Measurements from ENCODE around the gene TRAF3IP1. TPM values are rescaled to one million over a fixed set of nuclear protein-coding genes. Genes with fewer than 3 reads are reported as not detected.
A peak's percentile ranks its signal among the peaks of the same experiment; 100 is the strongest.

TRAF3IP1 gene
- total and polyA plus RNA-seq, 2 donors (not counting 1 experiment from before 2014, with no cell fraction given), result 3.9 to 9.2 TPM

DNA sequence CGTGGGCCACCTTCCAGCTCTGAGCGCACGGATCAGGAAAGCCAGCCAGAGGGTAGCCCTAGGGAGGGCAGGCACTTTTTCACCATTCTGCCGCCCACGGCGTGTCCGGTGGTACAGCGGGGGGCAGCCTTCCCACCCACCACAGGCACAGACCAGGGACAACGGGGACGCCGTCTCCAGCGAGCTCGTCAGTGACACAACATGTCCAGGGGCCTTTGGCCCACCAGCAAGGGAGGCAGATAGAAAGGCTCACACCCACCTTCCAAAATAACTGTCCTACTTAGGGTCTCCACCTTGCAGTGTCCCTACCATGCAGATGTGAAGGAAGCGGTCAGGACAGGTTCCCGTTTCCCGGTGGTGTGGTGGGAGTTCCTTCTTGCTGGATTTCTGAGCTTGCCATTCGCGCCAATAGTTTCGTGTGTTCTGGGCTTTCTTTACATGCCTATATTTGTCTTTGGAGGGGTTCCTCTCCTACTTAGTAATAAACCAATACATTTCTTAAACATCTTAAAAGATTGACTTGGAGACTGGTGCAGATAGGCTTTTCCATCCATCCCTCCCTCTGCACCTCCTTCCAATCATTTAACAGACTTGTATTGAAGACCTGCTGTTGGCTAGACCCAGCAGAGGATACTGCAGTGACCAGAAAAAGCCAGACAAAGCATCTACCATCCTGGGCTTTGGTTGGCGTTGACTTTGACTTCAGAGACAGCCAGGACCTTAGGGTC, 107.3 kb downstream of the TRAF3IP1 start:
- no peaks in the 10 kb centered on the region for H3K9me3 ChIP-seq (ENCODE audit: control insufficient read depth, insufficient read depth, low read depth, low read length)
- H3K27ac ChIP-seq (ENCODE audit: insufficient read depth, low read length), result peak overlapping the region; percentile 94
- H3K79me2 ChIP-seq (ENCODE audit: control insufficient read depth, insufficient read depth, low read length), result peaks cover 53% of the 10 kb centered on the region
- peak overlapping the region; percentile 75 to 93 (median 90) for H3K4me3 ChIP-seq (replicated peaks in 1 of 4; ENCODE audit: control extremely low read depth in 1 of 4, insufficient read depth in 1 of 4, low read depth in 3 of 4, low read length in 4 of 4)
- no peak for DNase-seq (ENCODE audit: low read depth in 2 of 2)
- H3K36me3 ChIP-seq (ENCODE audit: control insufficient read depth, insufficient read depth, low read length), result peaks cover 3% of the 10 kb centered on the region
- H3K27me3 ChIP-seq (ENCODE audit: control insufficient read depth, insufficient read depth, low read length), result no peaks in the 10 kb centered on the region
- no peaks in the 10 kb centered on the region for H4K20me1 ChIP-seq (ENCODE audit: control insufficient read depth, extremely low read depth, insufficient read depth, low read length)
- H3K4me1 ChIP-seq (ENCODE audit: control insufficient read depth, extremely low read depth, insufficient read depth, low read length), result peaks cover 24% of the 10 kb centered on the region
- H3K9ac ChIP-seq (ENCODE audit: insufficient read depth, low read length), result peak overlapping the region; percentile 96
- no peak for TF ChIP-seq EZH2 (IDR thresholded peaks at IDR 0.05; ENCODE audit: low read length, missing control alignments)
- TF ChIP-seq, protein P1, sequence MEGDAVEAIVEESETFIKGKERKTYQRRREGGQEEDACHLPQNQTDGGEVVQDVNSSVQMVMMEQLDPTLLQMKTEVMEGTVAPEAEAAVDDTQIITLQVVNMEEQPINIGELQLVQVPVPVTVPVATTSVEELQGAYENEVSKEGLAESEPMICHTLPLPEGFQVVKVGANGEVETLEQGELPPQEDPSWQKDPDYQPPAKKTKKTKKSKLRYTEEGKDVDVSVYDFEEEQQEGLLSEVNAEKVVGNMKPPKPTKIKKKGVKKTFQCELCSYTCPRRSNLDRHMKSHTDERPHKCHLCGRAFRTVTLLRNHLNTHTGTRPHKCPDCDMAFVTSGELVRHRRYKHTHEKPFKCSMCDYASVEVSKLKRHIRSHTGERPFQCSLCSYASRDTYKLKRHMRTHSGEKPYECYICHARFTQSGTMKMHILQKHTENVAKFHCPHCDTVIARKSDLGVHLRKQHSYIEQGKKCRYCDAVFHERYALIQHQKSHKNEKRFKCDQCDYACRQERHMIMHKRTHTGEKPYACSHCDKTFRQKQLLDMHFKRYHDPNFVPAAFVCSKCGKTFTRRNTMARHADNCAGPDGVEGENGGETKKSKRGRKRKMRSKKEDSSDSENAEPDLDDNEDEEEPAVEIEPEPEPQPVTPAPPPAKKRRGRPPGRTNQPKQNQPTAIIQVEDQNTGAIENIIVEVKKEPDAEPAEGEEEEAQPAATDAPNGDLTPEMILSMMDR (conservative IDR thresholded peaks at IDR 0.05 in 1 of 2, IDR thresholded peaks at IDR 0.05 in 1 of 2; ENCODE audit: low read depth in 1 of 2, low read length in 2 of 2), result no peak
- H2AFZ ChIP-seq (ENCODE audit: low read length), result peak overlapping the region; percentile 41
- peak overlapping the region; percentile 96 for H3K4me2 ChIP-seq (ENCODE audit: extremely low read depth, insufficient read depth, low read length)

DNA sequence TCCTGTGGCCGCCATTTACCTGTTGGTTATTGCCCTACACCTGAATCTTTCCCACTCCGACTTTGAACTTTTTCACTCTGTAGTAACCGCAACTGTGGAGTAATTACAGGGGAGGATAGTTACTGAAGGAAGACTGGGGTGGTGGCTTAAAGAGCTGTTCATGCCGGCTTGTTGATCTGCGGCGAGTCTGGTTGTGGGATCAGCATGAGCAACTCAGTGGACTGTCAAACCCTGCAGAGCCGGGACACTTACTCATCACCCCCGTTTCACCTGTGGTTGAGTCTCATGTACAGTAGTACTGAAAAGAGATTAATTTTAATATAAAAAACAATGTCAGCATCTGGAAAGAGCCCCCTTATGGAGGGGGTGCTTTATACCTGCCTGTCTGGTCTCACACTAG, 108.5 kb downstream of the TRAF3IP1 start:
- Histone ChIP-seq H4K20me1 (ENCODE audit: control insufficient read depth, extremely low read depth, insufficient read depth, low read length) (no peaks in the 10 kb centered on the region), H3K4me1 (ENCODE audit: control insufficient read depth, extremely low read depth, insufficient read depth, low read length) (peaks cover 22% of the 10 kb centered on the region), H3K36me3 (ENCODE audit: control insufficient read depth, insufficient read depth, low read length) (peaks cover 6% of the 10 kb centered on the region), H3K9ac (ENCODE audit: insufficient read depth, low read length) (no peak overlapping the region), H2AFZ (ENCODE audit: low read length) (no peak overlapping the region), H3K79me2 (ENCODE audit: control insufficient read depth, insufficient read depth, low read length) (peaks cover 64% of the 10 kb centered on the region), H3K9me3 (ENCODE audit: control insufficient read depth, insufficient read depth, low read depth, low read length) (no peaks in the 10 kb centered on the region), H3K4me3 (replicated peaks in 1 of 4; ENCODE audit: control extremely low read depth in 1 of 4, insufficient read depth in 1 of 4, low read depth in 3 of 4, low read length in 4 of 4) (peak overlapping the region in 2 of 4 experiments; percentile 75 to 93), H3K4me2 (ENCODE audit: extremely low read depth, insufficient read depth, low read length) (peak overlapping the region; percentile 52), H3K27ac (ENCODE audit: insufficient read depth, low read length) (no peak overlapping the region), H3K27me3 (ENCODE audit: control insufficient read depth, insufficient read depth, low read length) (no peaks in the 10 kb centered on the region)
- peak in 1 of 2 donors; percentile 62 for DNase-seq (ENCODE audit: low read depth in 2 of 2)
- no peak for TF ChIP-seq EZH2 (IDR thresholded peaks at IDR 0.05; ENCODE audit: low read length, missing control alignments)
- TF ChIP-seq, protein P1 (conservative IDR thresholded peaks at IDR 0.05 in 1 of 2, IDR thresholded peaks at IDR 0.05 in 1 of 2; ENCODE audit: low read depth in 1 of 2, low read length in 2 of 2), result no peak

DNA sequence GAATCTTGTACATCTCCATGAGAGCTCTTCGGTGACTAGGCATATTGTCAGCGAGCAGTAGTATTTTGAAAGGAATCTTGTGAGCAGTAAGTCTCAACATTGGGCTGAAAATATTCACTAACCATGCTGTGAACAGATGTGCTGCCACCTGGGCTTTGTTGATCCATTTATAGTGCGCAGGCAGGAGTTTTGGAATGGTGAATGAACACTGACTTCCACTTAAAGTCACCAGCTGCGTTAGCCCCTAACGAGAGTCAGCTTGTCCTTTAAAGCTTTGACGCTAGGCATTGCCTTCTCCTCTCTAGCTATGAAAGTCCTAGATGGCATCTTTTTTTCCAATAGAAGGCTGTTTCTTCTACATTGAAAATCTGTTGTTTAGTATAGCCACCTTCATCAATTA, 110.5 kb downstream of the TRAF3IP1 start:
- Histone ChIP-seq H2AFZ (ENCODE audit: low read length) (no peak overlapping the region), H3K9ac (ENCODE audit: insufficient read depth, low read length) (no peak overlapping the region), H3K4me3 (replicated peaks in 1 of 4; ENCODE audit: control extremely low read depth in 1 of 4, insufficient read depth in 1 of 4, low read depth in 3 of 4, low read length in 4 of 4) (no peak overlapping the region), H3K4me1 (ENCODE audit: control insufficient read depth, extremely low read depth, insufficient read depth, low read length) (peaks cover 28% of the 10 kb centered on the region), H3K27me3 (ENCODE audit: control insufficient read depth, insufficient read depth, low read length) (no peaks in the 10 kb centered on the region), H4K20me1 (ENCODE audit: control insufficient read depth, extremely low read depth, insufficient read depth, low read length) (no peaks in the 10 kb centered on the region), H3K4me2 (ENCODE audit: extremely low read depth, insufficient read depth, low read length) (no peak overlapping the region), H3K79me2 (ENCODE audit: control insufficient read depth, insufficient read depth, low read length) (peaks cover 76% of the 10 kb centered on the region), H3K9me3 (ENCODE audit: control insufficient read depth, insufficient read depth, low read depth, low read length) (no peaks in the 10 kb centered on the region), H3K36me3 (ENCODE audit: control insufficient read depth, insufficient read depth, low read length) (peaks cover 9% of the 10 kb centered on the region), H3K27ac (ENCODE audit: insufficient read depth, low read length) (no peak overlapping the region)
- no peak for TF ChIP-seq EZH2 (IDR thresholded peaks at IDR 0.05; ENCODE audit: low read length, missing control alignments)
- TF ChIP-seq, protein P1 (conservative IDR thresholded peaks at IDR 0.05 in 1 of 2, IDR thresholded peaks at IDR 0.05 in 1 of 2; ENCODE audit: low read depth in 1 of 2, low read length in 2 of 2), result no peak
- no peak for DNase-seq (ENCODE audit: low read depth in 2 of 2)
